ENCODE measurements around the gene EIF3J. TPM values are rescaled to one million over a fixed set of nuclear protein-coding genes. Genes with fewer than 3 reads are reported as not detected.

The EIF3J gene, protein sequence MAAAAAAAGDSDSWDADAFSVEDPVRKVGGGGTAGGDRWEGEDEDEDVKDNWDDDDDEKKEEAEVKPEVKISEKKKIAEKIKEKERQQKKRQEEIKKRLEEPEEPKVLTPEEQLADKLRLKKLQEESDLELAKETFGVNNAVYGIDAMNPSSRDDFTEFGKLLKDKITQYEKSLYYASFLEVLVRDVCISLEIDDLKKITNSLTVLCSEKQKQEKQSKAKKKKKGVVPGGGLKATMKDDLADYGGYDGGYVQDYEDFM
- 25.3 and 33.7 TPM in 2 replicates for total RNA-seq

DNA sequence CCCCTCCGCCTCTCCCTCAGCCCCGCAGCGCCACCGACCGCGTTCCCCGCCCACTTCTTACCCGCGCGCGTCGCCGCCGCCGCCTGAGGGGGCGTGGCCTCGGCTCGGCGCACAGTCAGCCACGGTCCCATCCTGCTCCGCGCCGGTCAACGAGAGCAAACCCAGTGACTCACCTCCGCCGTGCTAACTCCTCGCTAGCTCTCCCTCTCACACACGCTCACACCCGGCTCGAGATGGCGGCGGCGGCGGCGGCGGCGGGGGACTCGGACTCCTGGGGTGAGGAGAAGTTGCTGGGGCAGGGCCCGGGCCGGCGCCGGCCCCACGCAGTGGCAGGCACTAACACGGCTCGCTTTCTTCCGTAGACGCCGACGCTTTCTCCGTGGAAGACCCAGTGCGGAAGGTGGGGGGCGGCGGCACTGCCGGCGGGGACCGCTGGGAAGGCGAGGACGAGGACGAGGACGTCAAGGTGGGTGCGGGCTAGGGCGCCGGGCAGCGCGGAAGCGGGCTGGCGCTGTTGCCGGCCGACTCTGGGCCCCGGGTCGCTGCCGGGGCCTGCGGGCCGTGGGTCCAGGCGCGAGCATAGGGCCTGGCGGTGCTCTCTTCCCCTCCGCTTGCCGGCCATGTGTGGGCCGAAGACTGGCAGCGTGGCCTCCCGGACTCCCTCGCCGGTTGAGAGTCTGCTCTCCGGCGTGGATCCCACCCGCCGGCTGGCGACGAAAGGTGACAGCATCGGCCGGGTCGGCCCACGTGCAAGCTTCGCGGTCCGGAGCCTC is at the start of gene EIF3J:
Gene EIF3J, plus strand, starts transcription at position 186 of the 773 bp plus-strand sequence. Its CDS starts 48 bp downstream, at position 234.

Other genes starting within 250 kb of the EIF3J start
- gene GOLM2, start 248.4 kb upstream of the EIF3J start, total RNA-seq = 103 and 107 TPM in 2 replicates
- 40.5 and 55.4 TPM in 2 replicates for gene CTDSPL2, start 109.5 kb upstream of the EIF3J start, total RNA-seq
- gene SPG11, start 126.5 kb downstream of the EIF3J start, total RNA-seq = 103 and 126 TPM in 2 replicates
- gene PATL2, start 174.2 kb downstream of the EIF3J start, total RNA-seq = 1.2 and 1.3 TPM in 2 replicates
- 2,721 and 2,931 TPM in 2 replicates for gene B2M, start 174.4 kb downstream of the EIF3J start, total RNA-seq
- gene TRIM69, start 199.4 kb downstream of the EIF3J start, total RNA-seq = 26.0 and 28.2 TPM in 2 replicates

Measured in smooth muscle cell of trachea (primary cell).